Naive thymus-derived CD4-positive, alpha-beta T cell (primary cell): Measurements from ENCODE around the gene ZNF385B. TPM values are rescaled to one million over a fixed set of nuclear protein-coding genes. Genes with fewer than 3 reads are reported as not detected.

Experiments
- ATAC-seq: fragments of 150-1000 bp; cut with Tn5 transposase; 2 replicates; pipeline ENCODE4 v1.10.0; 2021; ENCODE audit warnings: mild to moderate bottlenecking, moderate library complexity
- CTCF ChIA-PET: fragments of 350-600 bp; sonication (Branson Sonifier 250); formaldehyde crosslinking; loops from one replicate; lab custom pipeline; 2021; ENCODE audit warnings: antibody characterized with exemption; lab: Charles Lee
- POLR2A ChIA-PET: fragments of 350-600 bp; sonication (Branson Sonifier 250); formaldehyde crosslinking; loops from one replicate; lab custom pipeline; 2021; ENCODE audit warnings: antibody characterized with exemption, inconsistent platforms; lab: Charles Lee
- DNase-seq, 9 donors: peaks; one replicate each; pipeline versions ENCODE4 v3.0.0 to v3.0.0-alpha.2; 2020 to 2022; ENCODE audit warnings: mixed read lengths in 1 of 9
- H3K27ac ChIP-seq: one replicate; pipeline ENCODE4 v1.7.0; 2013; ENCODE audit warnings: mild to moderate bottlenecking, low read depth, low read length, moderate library complexity
- H3K27me3 ChIP-seq, 2 donors: one replicate each; pipeline ENCODE4 v1.7.0; 2013; ENCODE audit warnings: low read length in 2 of 2, mild to moderate bottlenecking in 2 of 2, moderate library complexity in 2 of 2; ENCODE audit not compliant: control insufficient read depth in 2 of 2, insufficient read depth in 2 of 2
- H3K36me3 ChIP-seq, 3 experiments: 1 replicate in 2 of 3; 2 replicates in 1 of 3; pipeline ENCODE4 v1.7.0; 2013; ENCODE audit warnings: low read length in 3 of 3, mild to moderate bottlenecking in 3 of 3, moderate library complexity in 1 of 3; ENCODE audit not compliant: insufficient read depth in 3 of 3, control insufficient read depth in 2 of 3
- H3K4me1 ChIP-seq, 2 donors: one replicate each; pipeline ENCODE4 v1.7.0; 2013; ENCODE audit warnings: low read length in 2 of 2, mild to moderate bottlenecking in 2 of 2, moderate library complexity in 1 of 2; ENCODE audit not compliant: control insufficient read depth in 2 of 2, insufficient read depth in 2 of 2
- H3K4me3 ChIP-seq: 2 replicates; pipeline ENCODE4 v1.7.0; 2013; ENCODE audit warnings: mild to moderate bottlenecking, low read length
- H3K9me3 ChIP-seq, 3 experiments: 1 replicate in 2 of 3; 2 replicates in 1 of 3; pipeline ENCODE4 v1.7.0; 2013; ENCODE audit warnings: low read length in 3 of 3; ENCODE audit not compliant: control insufficient read depth in 2 of 3
- H3K27ac Mint-ChIP-seq, 9 donors: one replicate each; pipeline ENCODE4 v1.8.0; 2020 to 2022; ENCODE audit warnings: mixed read lengths in 9 of 9, mild to moderate bottlenecking in 8 of 9, moderate library complexity in 5 of 9, inconsistent platforms in 2 of 9
- H3K27me3 Mint-ChIP-seq, 5 donors: one replicate each; pipeline ENCODE4 v1.8.0; 2021 to 2022; ENCODE audit warnings: mixed read lengths in 5 of 5, mild to moderate bottlenecking in 1 of 5
- H3K36me3 Mint-ChIP-seq, 5 donors: one replicate each; pipeline ENCODE4 v1.8.0; 2020 to 2022; ENCODE audit warnings: mixed read lengths in 5 of 5, mild to moderate bottlenecking in 3 of 5, inconsistent platforms in 1 of 5
- H3K4me1 Mint-ChIP-seq, 7 donors: one replicate each; pipeline ENCODE4 v1.8.0; 2020 to 2022; ENCODE audit warnings: mixed read lengths in 7 of 7, mild to moderate bottlenecking in 3 of 7, inconsistent platforms in 1 of 7
- H3K4me3 Mint-ChIP-seq, 10 donors: one replicate each; pipeline ENCODE4 v1.8.0; 2020 to 2022; ENCODE audit warnings: mild to moderate bottlenecking in 10 of 10, mixed read lengths in 10 of 10, moderate library complexity in 6 of 10, inconsistent platforms in 2 of 10
- H3K9me3 Mint-ChIP-seq, 11 donors: one replicate each; pipeline ENCODE4 v1.8.0; 2020 to 2022; ENCODE audit warnings: mixed read lengths in 11 of 11, mild to moderate bottlenecking in 4 of 11, inconsistent platforms in 1 of 11, moderate library complexity in 1 of 11
- intact Hi-C, 2 donors: fragments of 100-400 bp; cut with micrococcal nuclease; formaldehyde crosslinking; loops; one replicate each; pipeline ENCODE4 v1.15.1; 2023
- polyA plus RNA-seq, 2 donors: library from polyadenylated mRNA; unstranded; fragments of 300-500 nt; fragmentation: Illumina TruSeq; gene quantifications; one replicate each; pipeline ENCODE4 v1.2.3, GENCODE V29; 2021
- total RNA-seq, 6 experiments: library from RNA in 5 of 6; stranded (reverse) in 5 of 6; gene quantifications; 1 replicate in 5 of 6; 2 replicates in 1 of 6; pipeline ENCODE4 v1.2.3 and lab custom pipeline; 2021 to 2026

ZNF385B gene
- total and polyA plus RNA-seq, 7 experiments from 2014 or later, result not detected

DNA sequence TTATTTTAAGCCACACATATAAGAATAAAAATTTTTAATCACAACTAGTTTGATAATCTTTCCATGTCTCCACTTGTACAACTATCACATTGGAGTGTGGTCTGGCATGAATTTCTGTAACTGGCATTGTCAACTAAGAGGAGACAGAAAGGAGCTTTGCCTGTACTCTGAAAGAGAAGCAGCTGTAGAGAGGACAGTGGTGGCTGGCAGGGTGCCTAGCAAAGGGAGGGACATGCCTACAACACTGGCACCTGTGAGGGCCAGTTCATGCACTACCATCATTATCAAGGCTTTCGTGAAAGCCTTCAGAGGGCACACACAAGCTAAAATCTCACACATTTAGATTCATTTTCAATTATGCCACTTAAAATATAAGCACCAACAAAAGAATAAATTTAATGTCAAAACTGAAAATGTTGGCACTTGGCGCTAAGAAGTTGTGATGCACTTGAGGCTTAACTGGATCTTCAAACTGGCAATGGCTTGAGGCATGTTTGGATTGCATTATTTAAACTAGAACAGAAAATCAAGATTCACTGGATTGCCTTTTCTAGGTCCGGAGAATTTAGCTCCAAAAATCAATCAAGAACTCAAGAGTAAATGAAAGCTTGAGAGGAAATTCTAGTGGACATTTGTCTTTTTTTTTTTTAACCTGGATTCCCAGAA, 238.6 kb downstream of the ZNF385B start:
- ChIA-PET CTCF (no interaction called here), POLR2A (no interaction called here)
- DNase-seq, result no peak
- H3K27me3 ChIP-seq, result no peaks in the 10 kb centered on the region
- intact Hi-C loops, result no loop called here
- H3K4me3 Mint-ChIP-seq, result no peak overlapping the region
- no peak overlapping the region for H3K4me3 ChIP-seq
- H3K27ac Mint-ChIP-seq, result no peak overlapping the region
- H3K36me3 ChIP-seq, result no peaks in the 10 kb centered on the region
- H3K9me3 ChIP-seq, result no peaks in the 10 kb centered on the region
- no peak overlapping the region for H3K27ac ChIP-seq
- H3K9me3 Mint-ChIP-seq, result peaks cover 0 to 6% (median 0%) of the 10 kb centered on the region in 11 donors
- no peaks in the 10 kb centered on the region for H3K4me1 Mint-ChIP-seq
- H3K4me1 ChIP-seq, result no peaks in the 10 kb centered on the region
- H3K27me3 Mint-ChIP-seq, result peaks cover 0 to 7% (median 0%) of the 10 kb centered on the region in 5 donors
- no peak for ATAC-seq
- no peaks in the 10 kb centered on the region for H3K36me3 Mint-ChIP-seq

DNA sequence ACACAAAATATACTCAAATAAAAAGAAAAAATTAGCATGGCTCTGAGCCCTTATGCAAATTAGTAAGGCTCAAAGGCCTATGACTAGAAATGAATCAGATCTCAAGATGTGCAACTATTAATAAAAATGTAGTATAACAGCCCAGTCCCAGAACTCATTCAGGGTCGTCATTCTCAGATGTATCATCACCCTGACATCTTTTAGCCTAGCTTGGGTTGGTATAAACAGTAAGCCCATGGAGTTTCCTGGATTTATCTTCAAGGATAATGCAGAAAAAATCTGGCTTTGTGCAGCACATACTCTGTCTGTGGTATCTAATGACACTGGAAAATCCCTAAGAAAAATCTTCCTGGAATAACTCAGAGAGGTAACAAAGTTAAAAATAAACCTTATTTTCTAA, 239.3 kb downstream of the ZNF385B start:
- Mint-ChIP-seq H3K4me3 (no peak overlapping the region), H3K27ac (no peak overlapping the region), H3K9me3 (peaks cover 0 to 6% (median 0%) of the 10 kb centered on the region in 11 donors), H3K36me3 (no peaks in the 10 kb centered on the region), H3K4me1 (no peaks in the 10 kb centered on the region), H3K27me3 (peaks cover 0 to 7% (median 1%) of the 10 kb centered on the region in 5 donors)
- ChIA-PET POLR2A (no interaction called here), CTCF (no interaction called here)
- no peaks in the 10 kb centered on the region for H3K9me3 ChIP-seq
- ATAC-seq (no peak), DNase-seq (no peak)
- H3K4me3 ChIP-seq, result no peak overlapping the region
- no peaks in the 10 kb centered on the region for H3K4me1 ChIP-seq
- intact Hi-C loops, result no loop called here
- no peaks in the 10 kb centered on the region for H3K27me3 ChIP-seq
- no peak overlapping the region for H3K27ac ChIP-seq
- H3K36me3 ChIP-seq, result no peaks in the 10 kb centered on the region

DNA sequence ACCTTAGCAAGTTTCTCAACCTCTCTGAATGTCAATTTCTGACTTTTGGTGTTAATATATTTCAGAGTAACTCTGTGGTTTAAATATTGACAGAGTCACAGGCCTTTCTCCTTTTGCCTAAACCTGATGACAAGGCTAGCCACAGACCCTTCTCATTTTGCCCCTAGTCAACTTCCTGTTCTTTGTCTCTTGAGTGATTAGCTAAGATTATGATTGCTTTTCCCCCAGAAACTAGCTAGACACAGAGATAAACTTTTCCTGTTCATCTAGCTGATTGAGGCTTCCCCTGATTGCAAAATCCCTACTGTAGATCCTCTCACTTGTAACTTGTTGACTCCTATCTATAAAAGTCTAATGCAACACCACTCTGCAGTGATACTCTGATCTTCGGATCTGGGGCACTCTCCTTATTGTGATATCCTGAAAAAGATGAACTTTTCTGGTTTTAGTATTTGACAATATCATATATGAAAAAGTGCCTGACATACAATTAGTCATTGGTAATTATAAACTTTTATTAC, 241.4 kb downstream of the ZNF385B start:
- no peak overlapping the region for H3K27ac Mint-ChIP-seq
- H3K9me3 Mint-ChIP-seq, result peaks cover 0 to 6% (median 0%) of the 10 kb centered on the region in 11 donors
- Histone ChIP-seq H3K4me1 (no peaks in the 10 kb centered on the region), H3K4me3 (no peak overlapping the region), H3K36me3 (no peaks in the 10 kb centered on the region), H3K27me3 (no peaks in the 10 kb centered on the region), H3K27ac (no peak overlapping the region), H3K9me3 (no peaks in the 10 kb centered on the region)
- no peak for DNase-seq
- no peaks in the 10 kb centered on the region for H3K36me3 Mint-ChIP-seq
- no peak for ATAC-seq
- H3K4me1 Mint-ChIP-seq, result no peaks in the 10 kb centered on the region
- no peak overlapping the region for H3K4me3 Mint-ChIP-seq
- peaks cover 0 to 7% (median 6%) of the 10 kb centered on the region in 5 donors for H3K27me3 Mint-ChIP-seq
- ChIA-PET POLR2A (no interaction called here), CTCF (no interaction called here)
- intact Hi-C loops, result no loop called here

DNA sequence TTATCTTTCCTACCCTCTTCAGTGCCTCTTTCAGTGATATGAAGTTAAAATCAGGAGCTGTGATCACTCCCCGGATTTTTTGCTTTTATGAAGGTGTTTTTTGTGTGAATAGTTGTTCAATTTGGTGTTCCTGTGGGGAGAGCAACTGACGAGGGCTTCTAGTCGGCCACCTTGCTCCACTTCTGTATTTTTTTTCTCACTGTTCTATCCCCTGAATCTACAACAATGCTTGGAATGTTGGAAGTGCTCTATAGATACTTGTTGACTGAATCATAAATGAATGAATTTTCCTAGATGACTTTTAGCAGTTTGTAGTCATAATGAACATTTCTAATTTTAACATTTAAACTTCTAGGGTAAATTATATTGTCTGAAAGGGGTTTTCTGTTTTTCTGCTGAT, 247.3 kb downstream of the ZNF385B start:
- no peaks in the 10 kb centered on the region for H3K27me3 ChIP-seq
- H3K4me1 ChIP-seq, result no peaks in the 10 kb centered on the region
- ATAC-seq (no peak), DNase-seq (no peak)
- no peaks in the 10 kb centered on the region for H3K4me1 Mint-ChIP-seq
- no peak overlapping the region for H3K27ac ChIP-seq
- H3K4me3 Mint-ChIP-seq, result no peak overlapping the region
- peaks cover 0 to 35% (median 10%) of the 10 kb centered on the region in 5 donors for H3K27me3 Mint-ChIP-seq
- no peaks in the 10 kb centered on the region for H3K36me3 ChIP-seq
- no peak overlapping the region for H3K27ac Mint-ChIP-seq
- peaks cover 0 to 3% (median 0%) of the 10 kb centered on the region in 11 donors for H3K9me3 Mint-ChIP-seq
- no peaks in the 10 kb centered on the region for H3K9me3 ChIP-seq
- intact Hi-C loops, result no loop called here
- no peak overlapping the region for H3K4me3 ChIP-seq
- H3K36me3 Mint-ChIP-seq, result no peaks in the 10 kb centered on the region
- ChIA-PET CTCF (no interaction called here), POLR2A (no interaction called here)

DNA sequence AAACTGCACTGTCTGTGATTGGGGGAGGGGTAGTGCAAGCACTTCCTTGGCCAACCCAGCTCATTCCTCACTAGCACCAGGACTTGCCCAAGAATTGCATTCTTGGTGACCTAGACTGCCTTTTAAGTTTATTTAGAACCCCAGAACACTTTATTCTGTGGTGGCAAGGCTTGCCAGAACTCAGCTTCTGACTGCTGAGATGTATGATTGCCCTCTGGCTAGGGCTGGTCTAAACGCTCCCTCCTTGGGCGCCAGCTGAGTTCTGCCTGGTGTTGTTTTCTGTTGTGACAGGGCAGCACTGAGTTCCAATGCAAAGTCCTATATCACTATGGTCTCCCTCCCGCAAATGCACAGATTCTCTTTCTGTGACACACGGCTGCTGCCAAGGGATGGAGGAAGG, 247.7 kb downstream of the ZNF385B start:
- ChIA-PET POLR2A (no interaction called here), CTCF (no interaction called here)
- Histone ChIP-seq H3K27ac (no peak overlapping the region), H3K9me3 (no peaks in the 10 kb centered on the region), H3K27me3 (no peaks in the 10 kb centered on the region), H3K4me1 (no peaks in the 10 kb centered on the region), H3K4me3 (no peak overlapping the region), H3K36me3 (no peaks in the 10 kb centered on the region)
- ATAC-seq (no peak), DNase-seq (no peak)
- Mint-ChIP-seq H3K27me3 (peaks cover 0 to 35% (median 10%) of the 10 kb centered on the region in 5 donors), H3K4me1 (no peaks in the 10 kb centered on the region), H3K36me3 (no peaks in the 10 kb centered on the region), H3K27ac (no peak overlapping the region), H3K4me3 (no peak overlapping the region), H3K9me3 (peaks cover 0 to 3% (median 0%) of the 10 kb centered on the region in 11 donors)
- intact Hi-C loops, result no loop called here

DNA sequence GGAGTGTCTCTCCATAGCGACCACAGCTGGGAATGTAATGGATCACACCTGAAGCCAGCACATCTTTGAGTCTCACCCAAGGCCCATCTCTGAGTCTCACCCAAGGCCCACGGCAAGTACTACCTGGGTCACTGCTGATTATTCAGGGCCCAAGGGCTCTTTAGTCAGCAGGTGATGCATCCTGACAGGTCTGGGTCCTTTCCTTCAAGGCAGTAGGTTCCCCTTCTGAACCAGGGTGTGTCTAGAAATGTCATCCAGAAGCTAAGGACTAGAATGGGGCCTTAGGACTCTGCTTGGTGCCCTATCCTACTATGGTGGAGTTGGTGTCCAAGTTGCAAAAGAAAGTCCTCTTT, 248.1 kb downstream of the ZNF385B start:
- ATAC-seq (no peak), DNase-seq (no peak)
- intact Hi-C loops, result no loop called here
- no peak overlapping the region for H3K27ac ChIP-seq
- H3K4me1 ChIP-seq, result no peaks in the 10 kb centered on the region
- H3K4me3 ChIP-seq, result no peak overlapping the region
- Mint-ChIP-seq H3K4me3 (no peak overlapping the region), H3K36me3 (no peaks in the 10 kb centered on the region), H3K27ac (no peak overlapping the region), H3K27me3 (peaks cover 0 to 35% (median 9%) of the 10 kb centered on the region in 5 donors), H3K9me3 (peaks cover 0 to 3% (median 0%) of the 10 kb centered on the region in 11 donors), H3K4me1 (no peaks in the 10 kb centered on the region)
- POLR2A ChIA-PET, result no interaction called here
- no peaks in the 10 kb centered on the region for H3K27me3 ChIP-seq
- no peaks in the 10 kb centered on the region for H3K36me3 ChIP-seq
- H3K9me3 ChIP-seq, result no peaks in the 10 kb centered on the region
- CTCF ChIA-PET, result no interaction called here
